Smooth muscle cell (in vitro differentiated cells): ENCODE measurements around the gene ECHS1. TPM values are rescaled to one million over a fixed set of nuclear protein-coding genes. Genes with fewer than 3 reads are reported as not detected.
"Not testable (repeated sequence)": the region's sequence is repeated elsewhere in the genome, so short reads cannot be mapped to it uniquely, and the experiment has no call there.

Experiments used
- DNase-seq: peaks from one replicate; lab custom pipeline; 2025; ENCODE audit not compliant: unreplicated experiment; lab: John Stamatoyannopoulos, UW
- H2AFZ ChIP-seq: fragments of 200-600 bp; sonication (generic); 2 replicates; pipeline ENCODE4 v1.6.0; 2016; ENCODE audit warnings: antibody characterized with exemption, low read depth, mild to moderate bottlenecking
- H3F3A ChIP-seq: fragments of 200-600 bp; sonication (generic); 2 replicates; pipeline ENCODE4 v1.6.0; 2017; ENCODE audit warnings: antibody characterized with exemption, low read depth
- H3K27ac ChIP-seq: fragments of 200-600 bp; sonication (generic); 2 replicates; pipeline ENCODE4 v1.5.1; 2016; ENCODE audit warnings: low read depth, mild to moderate bottlenecking
- H3K27me3 ChIP-seq: fragments of 200-600 bp; sonication (generic); 2 replicates; pipeline ENCODE4 v1.6.1; 2016; ENCODE audit warnings: low read depth, mild to moderate bottlenecking
- H3K36me3 ChIP-seq: fragments of 200-600 bp; sonication (generic); 2 replicates; pipeline ENCODE4 v1.5.1; 2016; ENCODE audit warnings: low read depth
- H3K4me1 ChIP-seq: fragments of 200-600 bp; sonication (generic); 2 replicates; pipeline ENCODE4 v1.5.1; 2016; ENCODE audit warnings: low read depth
- H3K4me2 ChIP-seq: fragments of 200-600 bp; sonication (generic); 2 replicates; pipeline ENCODE4 v1.6.0; 2016; ENCODE audit warnings: mild to moderate bottlenecking
- H3K4me3 ChIP-seq: fragments of 200-600 bp; sonication (generic); 2 replicates; pipeline ENCODE4 v1.5.1; 2016; ENCODE audit warnings: mild to moderate bottlenecking
- H3K79me2 ChIP-seq: fragments of 200-600 bp; sonication (generic); 2 replicates; pipeline ENCODE4 v1.6.0; 2016; ENCODE audit warnings: low read depth, mild to moderate bottlenecking
- H3K9ac ChIP-seq: fragments of 200-600 bp; sonication (generic); 2 replicates; pipeline ENCODE4 v1.6.0; 2016; ENCODE audit warnings: low read depth
- H3K9me3 ChIP-seq: fragments of 200-600 bp; sonication (generic); replicated peaks from 2 replicates; pipeline ENCODE4 v1.5.1; 2016; ENCODE audit warnings: low read depth
- H4K20me1 ChIP-seq: fragments of 200-600 bp; sonication (generic); 2 replicates; pipeline ENCODE4 v1.6.0; 2016; ENCODE audit warnings: low read depth
- CTCF ChIP-seq: fragments of 200-600 bp; sonication (generic); IDR thresholded peaks from 2 replicates; pipeline ENCODE4 v1.5.1; 2017; ENCODE audit warnings: borderline replicate concordance, mild to moderate bottlenecking, antibody characterized with exemption; ENCODE audit not compliant: insufficient read depth, poor library complexity, severe bottlenecking
- WGBS: methylation state at CpG from one replicate; pipeline ENCODE4 v1.1.7; 2016; ENCODE audit warnings: low lambda C conversion rate; 5-methylcytosine and 5-hydroxymethylcytosine counted together
- polyA plus RNA-seq: library from polyadenylated mRNA; unstranded; fragments of >200 nt; fragmentation: Nextera tagmentation; extraction: Ambion mirVana; gene quantifications from 2 replicates; pipeline ENCODE4 v1.2.1, GENCODE V29; 2016
- total RNA-seq: library from RNA; depleted of rRNA; stranded (reverse); fragments of >200 nt; gene quantifications from 2 replicates; pipeline ENCODE4 v1.2.3, GENCODE V29; 2014

ECHS1 gene
- total and polyA plus RNA-seq, 2 experiments from 2014 or later: 63.8 to 112 TPM

- Histone ChIP-seq H4K20me1 (peaks cover 34% of the 10 kb centered on the region), H3K27ac (no peak overlapping the region), H3K27me3 (peaks cover 9% of the 10 kb centered on the region), H3K4me2 (no peak overlapping the region), H3K4me1 (no peaks in the 10 kb centered on the region), H3K79me2 (peaks cover 2% of the 10 kb centered on the region), H2AFZ (no peak overlapping the region), H3K36me3 (no peaks in the 10 kb centered on the region), H3K4me3 (no peak overlapping the region), H3K9ac (no peak overlapping the region), H3K9me3 (no peaks in the 10 kb centered on the region), H3F3A (no peaks in the 10 kb centered on the region)
- WGBS: 97% methylated on average over 14 of the region's 14 CpGs
- no peak for DNase-seq
- no peak for TF ChIP-seq CTCF
These were observed 45.3 kb upstream of the ECHS1 start for GRCh38 chr10:133418289-133418993.

GRCh38 chr10:133415752-133416151, 42.6 kb upstream of the ECHS1 start:
- no peak for TF ChIP-seq CTCF
- no peak overlapping the region for H3K9ac ChIP-seq

GRCh38 chr10:133414401-133414800, 41.2 kb upstream of the ECHS1 start:
- peaks cover 33% of the 10 kb centered on the region for H3K36me3 ChIP-seq
- not testable (repeated sequence) for DNase-seq, H3K4me2 ChIP-seq, H3K27ac ChIP-seq, H3K9ac ChIP-seq, H2AFZ ChIP-seq, H4K20me1 ChIP-seq, H3K27me3 ChIP-seq, H3F3A ChIP-seq, H3K4me3 ChIP-seq, H3K4me1 ChIP-seq
- H3K9me3 ChIP-seq: peaks cover 19% of the 10 kb centered on the region
- 95% methylated on average over 14 of the region's 23 CpGs for WGBS
- H3K79me2 ChIP-seq: peaks cover 35% of the 10 kb centered on the region

More at GRCh38 chr10:133415752-133416151, 42.6 kb upstream of the ECHS1 start:
- H3K9me3 ChIP-seq: peaks cover 15% of the 10 kb centered on the region
- H3K36me3 ChIP-seq: peaks cover 20% of the 10 kb centered on the region
- H3K27ac ChIP-seq: no peak overlapping the region
- WGBS: 96% methylated on average over 25 of the region's 25 CpGs
- H4K20me1 ChIP-seq: peaks cover 12% of the 10 kb centered on the region
- no peaks in the 10 kb centered on the region for H3K27me3 ChIP-seq
- no peak overlapping the region for H3K4me2 ChIP-seq
- H2AFZ ChIP-seq: no peak overlapping the region
- H3K4me1 ChIP-seq: no peaks in the 10 kb centered on the region
- no peak for DNase-seq
- H3K4me3 ChIP-seq: no peak overlapping the region
- no peaks in the 10 kb centered on the region for H3F3A ChIP-seq
- H3K79me2 ChIP-seq: peaks cover 21% of the 10 kb centered on the region

DNA sequence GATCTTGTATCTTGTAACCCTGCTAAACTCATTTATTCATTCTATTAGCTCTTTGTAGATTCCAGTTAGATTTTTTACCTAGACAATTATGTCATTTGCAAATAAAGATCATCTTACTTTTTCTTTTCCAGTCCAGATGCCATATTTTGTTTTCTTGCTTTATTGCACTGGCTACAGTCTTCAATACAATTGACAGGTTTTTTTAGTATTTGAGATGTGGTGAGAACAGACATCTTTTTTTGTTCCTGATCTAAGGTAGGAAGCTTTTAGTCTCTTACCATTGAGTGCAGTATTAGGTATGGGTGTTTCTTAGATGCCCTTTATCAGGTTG, 39.2 kb upstream of the ECHS1 start:
- Histone ChIP-seq H3K9ac (no peak overlapping the region), H2AFZ (no peak overlapping the region), H3K79me2 (peaks cover 55% of the 10 kb centered on the region), H3K27me3 (no peaks in the 10 kb centered on the region), H4K20me1 (peaks cover 3% of the 10 kb centered on the region), H3K4me2 (no peak overlapping the region), H3F3A (no peaks in the 10 kb centered on the region), H3K36me3 (peaks cover 50% of the 10 kb centered on the region), H3K27ac (no peak overlapping the region), H3K4me1 (no peaks in the 10 kb centered on the region), H3K4me3 (no peak overlapping the region), H3K9me3 (peaks cover 21% of the 10 kb centered on the region)
- DNase-seq: no peak
- no peak for TF ChIP-seq CTCF
